ENCODE measurements around the gene CD59. TPM values are rescaled to one million over a fixed set of nuclear protein-coding genes. Genes with fewer than 3 reads are reported as not detected.
"Not testable (repeated sequence)": the region's sequence is repeated elsewhere in the genome, so short reads cannot be mapped to it uniquely, and the experiment has no call there.

Gene CD59
- total RNA-seq, 4 donors from 2014 or later = 190 to 448 (median 302) TPM

DNA sequence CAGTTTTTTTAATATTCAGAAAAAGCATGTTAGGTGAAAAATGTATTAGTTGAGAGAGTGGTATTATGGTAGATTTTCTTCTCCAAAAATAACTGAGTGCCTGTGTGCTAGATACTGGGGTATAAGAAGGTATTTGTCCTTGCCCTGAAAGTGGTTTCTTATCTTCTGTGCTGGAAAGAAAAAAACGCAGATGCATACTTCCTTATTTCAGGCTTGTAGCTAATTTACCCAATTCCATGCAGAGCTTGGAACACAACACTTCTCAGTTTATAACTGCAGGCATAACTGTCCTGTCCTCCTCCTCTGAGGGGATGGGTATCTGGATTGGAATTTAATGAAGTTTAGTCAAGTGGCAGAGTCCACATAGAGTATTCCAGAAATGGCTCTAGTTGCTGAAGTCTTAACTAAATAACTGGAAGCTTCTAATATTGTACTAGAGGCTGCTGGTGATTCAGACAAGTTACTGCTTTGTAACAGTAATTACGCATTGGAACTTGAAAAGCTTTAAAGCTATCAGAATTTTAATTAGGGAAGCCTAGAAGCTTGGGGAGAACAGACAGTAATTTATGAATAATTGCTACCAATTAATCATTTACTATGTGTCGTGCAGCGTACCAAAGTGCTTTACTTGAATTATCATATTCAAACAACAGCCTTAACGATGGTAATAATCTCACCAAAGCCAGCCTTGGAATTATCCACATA lies 22.9 kb downstream of the CD59 start:
- Histone ChIP-seq H3K4me1 (peaks cover 0 to 73% (median 14%) of the 10 kb centered on the region in 4 donors), H3K9me3 (no peaks in the 10 kb centered on the region), H3K27me3 (no peaks in the 10 kb centered on the region), H3K27ac (peak overlapping the region in 2 of 4 donors; percentile 45 to 72), H3K36me3 (peaks cover 0 to 76% (median 15%) of the 10 kb centered on the region in 3 donors), H3K4me3 (no peak overlapping the region)
- TF ChIP-seq, protein P1, sequence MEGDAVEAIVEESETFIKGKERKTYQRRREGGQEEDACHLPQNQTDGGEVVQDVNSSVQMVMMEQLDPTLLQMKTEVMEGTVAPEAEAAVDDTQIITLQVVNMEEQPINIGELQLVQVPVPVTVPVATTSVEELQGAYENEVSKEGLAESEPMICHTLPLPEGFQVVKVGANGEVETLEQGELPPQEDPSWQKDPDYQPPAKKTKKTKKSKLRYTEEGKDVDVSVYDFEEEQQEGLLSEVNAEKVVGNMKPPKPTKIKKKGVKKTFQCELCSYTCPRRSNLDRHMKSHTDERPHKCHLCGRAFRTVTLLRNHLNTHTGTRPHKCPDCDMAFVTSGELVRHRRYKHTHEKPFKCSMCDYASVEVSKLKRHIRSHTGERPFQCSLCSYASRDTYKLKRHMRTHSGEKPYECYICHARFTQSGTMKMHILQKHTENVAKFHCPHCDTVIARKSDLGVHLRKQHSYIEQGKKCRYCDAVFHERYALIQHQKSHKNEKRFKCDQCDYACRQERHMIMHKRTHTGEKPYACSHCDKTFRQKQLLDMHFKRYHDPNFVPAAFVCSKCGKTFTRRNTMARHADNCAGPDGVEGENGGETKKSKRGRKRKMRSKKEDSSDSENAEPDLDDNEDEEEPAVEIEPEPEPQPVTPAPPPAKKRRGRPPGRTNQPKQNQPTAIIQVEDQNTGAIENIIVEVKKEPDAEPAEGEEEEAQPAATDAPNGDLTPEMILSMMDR (IDR thresholded peaks at IDR 0.05) = no peak
- TF ChIP-seq EP300 (IDR thresholded peaks at IDR 0.05) = no peak
- TF ChIP-seq POLR2A (IDR thresholded peaks at IDR 0.05) = no peak
- WGBS, 2 donors = 67 to 79% methylated on average over 5 of the region's 5 CpGs
- no peak for DNase-seq (ENCODE audit: low spot score in 2 of 2)

DNA sequence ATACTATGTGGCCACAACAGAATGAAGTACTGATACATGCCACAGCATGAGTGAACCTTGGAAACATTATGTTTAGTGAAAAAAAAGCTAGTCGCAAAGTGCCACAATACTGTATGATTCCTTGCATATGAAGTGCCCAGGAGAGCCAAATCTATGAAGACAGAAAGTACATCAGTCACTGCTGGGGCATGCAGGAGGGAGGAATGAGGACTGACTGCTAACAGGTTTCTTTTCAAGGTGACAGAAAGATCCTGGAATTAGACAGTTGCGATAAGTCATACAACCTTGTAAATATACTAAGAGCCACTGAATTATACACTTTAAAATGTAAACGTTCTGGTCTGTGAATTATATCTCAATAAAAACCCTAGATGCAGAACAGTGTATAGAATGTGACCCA lies 23.8 kb downstream of the CD59 start:
- peaks cover 0 to 76% (median 15%) of the 10 kb centered on the region in 3 donors for H3K36me3 ChIP-seq
- TF ChIP-seq EP300 (IDR thresholded peaks at IDR 0.05) (no peak), POLR2A (IDR thresholded peaks at IDR 0.05) (no peak)
- TF ChIP-seq, protein P1 (IDR thresholded peaks at IDR 0.05) = no peak
- DNase-seq (ENCODE audit: low spot score in 2 of 2) = no peak
- H3K27me3 ChIP-seq = no peaks in the 10 kb centered on the region
- H3K4me1 ChIP-seq = peaks cover 0 to 80% (median 15%) of the 10 kb centered on the region in 4 donors
- no peak overlapping the region for H3K27ac ChIP-seq
- H3K4me3 ChIP-seq = no peak overlapping the region
- 85 to 88% methylated on average over 3 of the region's 3 CpGs for WGBS, 2 donors
- H3K9me3 ChIP-seq = no peaks in the 10 kb centered on the region

DNA sequence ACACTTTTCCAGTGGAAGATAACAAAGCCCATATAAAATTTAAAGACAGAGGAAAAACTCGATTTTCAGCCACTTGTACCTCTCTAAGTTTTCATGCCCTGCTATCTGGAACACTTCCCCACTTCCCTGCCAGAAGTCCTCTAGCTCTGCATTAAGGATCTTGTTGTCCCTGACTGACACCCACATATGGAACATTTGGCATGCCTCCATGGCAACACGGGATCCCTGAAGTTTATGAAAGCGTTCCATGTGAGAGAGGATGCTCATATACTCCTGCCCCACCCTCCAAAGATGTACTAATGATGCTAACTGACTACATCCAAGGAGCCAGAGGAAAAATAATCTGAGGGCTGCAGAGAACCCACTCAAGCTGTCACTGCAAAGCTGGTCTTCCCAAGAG lies 26.8 kb downstream of the CD59 start:
- H3K4me1 ChIP-seq = peaks cover 3 to 82% (median 30%) of the 10 kb centered on the region in 4 donors
- H3K4me3 ChIP-seq = no peak overlapping the region
- 33 to 38% methylated on average over 3 of the region's 3 CpGs for WGBS, 2 donors
- H3K36me3 ChIP-seq = peaks cover 0 to 63% (median 7%) of the 10 kb centered on the region in 3 donors
- H3K9me3 ChIP-seq = no peaks in the 10 kb centered on the region
- DNase-seq (ENCODE audit: low spot score in 2 of 2) = no peak
- H3K27me3 ChIP-seq = no peaks in the 10 kb centered on the region
- H3K27ac ChIP-seq = peak overlapping the region in 2 of 4 donors; percentile 88
- peak in 1 of 2 donors; percentile 12 for TF ChIP-seq POLR2A (IDR thresholded peaks at IDR 0.05)
- TF ChIP-seq EP300 (IDR thresholded peaks at IDR 0.05) = peak in 1 of 2 donors; percentile 80
- TF ChIP-seq, protein P1 (IDR thresholded peaks at IDR 0.05) = no peak

GRCh38 chr11:33708985-33709384 lies 27.2 kb downstream of the CD59 start:
- 73 to 78% methylated on average over 1 of the region's 1 CpG for WGBS, 2 donors
- Histone ChIP-seq H3K27me3 (no peaks in the 10 kb centered on the region), H3K4me3 (no peak overlapping the region), H3K4me1 (peaks cover 3 to 82% (median 32%) of the 10 kb centered on the region in 4 donors), H3K36me3 (peaks cover 0 to 60% (median 7%) of the 10 kb centered on the region in 3 donors), H3K27ac (peak overlapping the region in 2 of 4 donors; percentile 88), H3K9me3 (no peaks in the 10 kb centered on the region)
- TF ChIP-seq, protein P1 (IDR thresholded peaks at IDR 0.05) = no peak
- TF ChIP-seq EP300 (IDR thresholded peaks at IDR 0.05) = no peak
- TF ChIP-seq POLR2A (IDR thresholded peaks at IDR 0.05) = no peak
- no peak for DNase-seq (ENCODE audit: low spot score in 2 of 2)

- peaks cover 0 to 55% (median 7%) of the 10 kb centered on the region in 3 donors for H3K36me3 ChIP-seq
- not testable (repeated sequence) for H3K9me3 ChIP-seq; DNase-seq (ENCODE audit: low spot score in 2 of 2); H3K4me3 ChIP-seq; H3K27me3 ChIP-seq
- H3K27ac ChIP-seq = peak overlapping the region; percentile 22 to 88 (median 72)
- 80 to 93% methylated on average over 2 of the region's 2 CpGs for WGBS, 2 donors
- peak in 1 of 2 donors; percentile 16 for TF ChIP-seq EP300 (IDR thresholded peaks at IDR 0.05)
- H3K4me1 ChIP-seq = peaks cover 6 to 85% (median 39%) of the 10 kb centered on the region in 4 donors
Measured at GRCh38 chr11:33707831-33708230, 28.4 kb downstream of the CD59 start.

Measured in tibial nerve (tissue), 4 donors.